Left lung (tissue), 10 donors: ENCODE data around the gene KRTAP10-1. TPM values are rescaled to one million over a fixed set of nuclear protein-coding genes. Genes with fewer than 3 reads are reported as not detected.
A peak's percentile ranks its signal among the peaks of the same experiment; 100 is the strongest.

Experiments
- ATAC-seq: fragments of 200-7000 bp; cut with Tn5 transposase; one replicate; pipeline ENCODE4 v1.9.1; 2020; ENCODE audit warnings: moderate library complexity
- DNase-seq, 4 donors: peaks; one replicate each; pipeline ENCODE4 v3.0.0-alpha.2; 2013 to 2020
- H3K27ac ChIP-seq, 2 donors: fragments of 200-600 bp; sonication (generic) in 1 of 2; one replicate each; pipeline versions ENCODE4 v1.5.0 to v1.8.0; 2020 to 2021
- H3K27me3 ChIP-seq, 2 donors: fragments of 200-600 bp; sonication (generic) in 1 of 2; one replicate each; pipeline versions ENCODE4 v1.5.0 to v1.8.0; 2020 to 2021
- H3K36me3 ChIP-seq, 2 donors: fragments of 200-600 bp; sonication (generic) in 1 of 2; one replicate each; pipeline versions ENCODE4 v1.5.0 to v1.8.0; 2020 to 2021
- H3K4me1 ChIP-seq, 2 donors: fragments of 200-600 bp; one replicate each; pipeline ENCODE4 v1.8.0; 2021
- H3K4me3 ChIP-seq, 2 donors: fragments of 200-600 bp; sonication (generic) in 1 of 2; one replicate each; pipeline versions ENCODE4 v1.5.0 to v1.8.0; 2020 to 2021; ENCODE audit warnings: mild to moderate bottlenecking in 1 of 2
- H3K9me3 ChIP-seq, 2 donors: fragments of 200-600 bp; sonication (generic) in 1 of 2; one replicate each; pipeline versions ENCODE4 v1.5.0 to v1.8.0; 2020 to 2021
- intact Hi-C, 2 donors: fragments of 100-400 bp; cut with DNase I; formaldehyde crosslinking; loops; one replicate each; pipeline versions ENCODE4 v1.11.2 to v1.14.2; 2022
- polyA plus RNA-seq, 6 donors: library from polyadenylated mRNA; unstranded; fragments of 120-200 nt; gene quantifications; one replicate each; pipeline ENCODE4 v1.2.1, GENCODE V29; 2013; ENCODE audit not compliant: insufficient read length in 6 of 6
- total RNA-seq, 2 donors: library from RNA; stranded (reverse); fragmentation: NEBNext Ultra II Directional; extraction: Animal tissue kit (Norgen Biotek cat#: 25700); gene quantifications; one replicate each; pipeline ENCODE4 v1.2.1, GENCODE V29; 2021
- TF ChIP-seq, protein P1 (sequence below), 2 donors: fragments of 200-600 bp; sonication (generic) in 1 of 2; IDR thresholded peaks; one replicate each; pipeline versions ENCODE4 v1.5.0 to v1.8.0; 2021; ENCODE audit warnings: antibody characterized with exemption in 2 of 2
- donor health status: DM: no; HTN: yes; CAD: no.
- donor health status: DM: no; HTN: no; CAD: no.

Gene KRTAP10-1
- total and polyA plus RNA-seq, 8 donors: not detected

DNA sequence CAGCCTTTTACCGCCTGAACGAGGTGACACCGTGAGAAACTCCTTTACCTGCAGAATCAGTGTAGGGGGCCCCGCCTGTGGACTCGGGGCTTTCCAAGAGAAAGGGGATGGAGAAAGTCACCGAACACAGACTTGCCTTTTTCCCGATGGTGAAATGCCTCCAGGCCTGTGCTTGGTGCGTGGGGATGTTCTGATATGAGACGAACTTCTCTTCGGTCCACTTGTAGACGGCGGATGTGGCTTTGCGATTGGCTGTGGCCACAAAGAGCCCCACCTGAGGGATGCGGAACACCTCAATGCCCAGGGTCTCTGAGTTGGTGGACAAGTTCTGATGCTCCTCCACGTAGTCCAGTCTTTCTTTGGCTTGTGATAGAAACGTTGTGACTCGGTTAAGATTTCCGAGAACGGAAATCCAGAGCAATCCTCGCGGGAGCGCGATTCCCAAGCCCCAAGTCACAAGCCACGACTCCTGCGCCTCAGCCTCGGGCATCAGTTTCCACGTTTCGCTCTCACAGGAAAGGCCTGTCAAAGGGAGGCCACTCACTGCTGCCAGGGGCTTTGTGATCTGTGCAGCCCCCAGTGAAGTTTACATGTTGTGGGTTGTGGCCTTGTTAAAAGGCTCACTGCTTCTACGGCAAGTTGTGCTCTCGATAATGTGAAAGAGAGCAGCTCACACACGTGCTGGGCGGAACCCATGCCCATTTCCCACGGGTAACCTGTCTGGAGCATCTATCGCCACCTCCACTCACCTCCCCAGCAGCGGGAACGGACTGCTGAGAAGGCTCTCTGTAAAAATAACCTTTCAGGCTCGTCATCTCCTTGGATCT, 12.6 kb downstream of the KRTAP10-1 start:
- Histone ChIP-seq H3K27me3 (peaks cover 0 to 15% of the 10 kb centered on the region in 2 donors), H3K36me3 (no peaks in the 10 kb centered on the region), H3K4me1 (no peaks in the 10 kb centered on the region), H3K9me3 (no peaks in the 10 kb centered on the region), H3K27ac (no peak overlapping the region), H3K4me3 (no peak overlapping the region)
- ATAC-seq: no peak
- peak in 1 of 4 donors; percentile 28 for DNase-seq
- intact Hi-C loops: no loop called here
- TF ChIP-seq, protein P1, sequence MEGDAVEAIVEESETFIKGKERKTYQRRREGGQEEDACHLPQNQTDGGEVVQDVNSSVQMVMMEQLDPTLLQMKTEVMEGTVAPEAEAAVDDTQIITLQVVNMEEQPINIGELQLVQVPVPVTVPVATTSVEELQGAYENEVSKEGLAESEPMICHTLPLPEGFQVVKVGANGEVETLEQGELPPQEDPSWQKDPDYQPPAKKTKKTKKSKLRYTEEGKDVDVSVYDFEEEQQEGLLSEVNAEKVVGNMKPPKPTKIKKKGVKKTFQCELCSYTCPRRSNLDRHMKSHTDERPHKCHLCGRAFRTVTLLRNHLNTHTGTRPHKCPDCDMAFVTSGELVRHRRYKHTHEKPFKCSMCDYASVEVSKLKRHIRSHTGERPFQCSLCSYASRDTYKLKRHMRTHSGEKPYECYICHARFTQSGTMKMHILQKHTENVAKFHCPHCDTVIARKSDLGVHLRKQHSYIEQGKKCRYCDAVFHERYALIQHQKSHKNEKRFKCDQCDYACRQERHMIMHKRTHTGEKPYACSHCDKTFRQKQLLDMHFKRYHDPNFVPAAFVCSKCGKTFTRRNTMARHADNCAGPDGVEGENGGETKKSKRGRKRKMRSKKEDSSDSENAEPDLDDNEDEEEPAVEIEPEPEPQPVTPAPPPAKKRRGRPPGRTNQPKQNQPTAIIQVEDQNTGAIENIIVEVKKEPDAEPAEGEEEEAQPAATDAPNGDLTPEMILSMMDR (IDR thresholded peaks at IDR 0.05): no peak

DNA sequence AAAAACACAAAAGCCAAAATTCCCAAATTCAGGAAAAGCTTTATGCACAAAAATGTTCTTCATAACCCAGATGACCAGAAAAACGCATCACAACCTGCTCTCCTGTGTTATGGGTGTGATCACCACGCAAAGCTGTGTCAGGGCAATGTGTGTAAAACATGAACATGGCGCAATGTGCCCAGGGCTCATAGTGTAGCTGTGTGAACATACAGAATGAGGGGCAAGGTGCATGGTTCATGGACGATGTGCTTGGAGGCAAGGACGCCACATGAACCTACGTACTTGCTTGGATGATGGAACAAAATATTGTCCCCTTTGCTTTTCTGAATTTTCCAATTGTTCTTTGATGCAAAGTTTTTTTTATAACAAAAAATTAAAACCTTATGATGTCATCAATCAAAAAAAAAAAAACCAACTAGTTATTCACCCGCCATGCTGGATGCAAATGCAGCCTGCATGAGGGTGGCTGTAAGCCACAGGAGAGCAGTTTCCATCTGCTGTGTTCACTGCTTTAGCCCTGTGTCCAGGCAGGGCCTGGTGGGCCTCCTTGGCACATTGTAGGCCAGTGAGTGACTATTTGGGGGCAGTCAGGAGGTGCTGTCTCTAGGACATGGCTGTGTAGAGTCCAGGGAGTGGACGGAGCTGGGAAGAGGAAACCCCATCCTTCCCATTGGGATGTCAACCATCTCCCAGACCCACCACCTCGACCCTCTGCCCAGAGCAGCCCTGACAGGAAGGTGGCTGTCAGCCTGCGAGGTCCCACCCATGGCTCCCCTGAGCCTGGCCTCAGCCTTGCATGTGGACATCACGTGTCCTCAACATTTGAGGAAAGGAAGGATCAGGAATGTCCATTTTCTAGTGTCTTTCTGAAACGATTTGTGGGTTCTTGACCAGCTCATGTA, 13.6 kb downstream of the KRTAP10-1 start:
- TF ChIP-seq, protein P1 (IDR thresholded peaks at IDR 0.05): no peak
- intact Hi-C loops: no loop called here
- peaks cover 0 to 11% of the 10 kb centered on the region in 2 donors for H3K27me3 ChIP-seq

DNA sequence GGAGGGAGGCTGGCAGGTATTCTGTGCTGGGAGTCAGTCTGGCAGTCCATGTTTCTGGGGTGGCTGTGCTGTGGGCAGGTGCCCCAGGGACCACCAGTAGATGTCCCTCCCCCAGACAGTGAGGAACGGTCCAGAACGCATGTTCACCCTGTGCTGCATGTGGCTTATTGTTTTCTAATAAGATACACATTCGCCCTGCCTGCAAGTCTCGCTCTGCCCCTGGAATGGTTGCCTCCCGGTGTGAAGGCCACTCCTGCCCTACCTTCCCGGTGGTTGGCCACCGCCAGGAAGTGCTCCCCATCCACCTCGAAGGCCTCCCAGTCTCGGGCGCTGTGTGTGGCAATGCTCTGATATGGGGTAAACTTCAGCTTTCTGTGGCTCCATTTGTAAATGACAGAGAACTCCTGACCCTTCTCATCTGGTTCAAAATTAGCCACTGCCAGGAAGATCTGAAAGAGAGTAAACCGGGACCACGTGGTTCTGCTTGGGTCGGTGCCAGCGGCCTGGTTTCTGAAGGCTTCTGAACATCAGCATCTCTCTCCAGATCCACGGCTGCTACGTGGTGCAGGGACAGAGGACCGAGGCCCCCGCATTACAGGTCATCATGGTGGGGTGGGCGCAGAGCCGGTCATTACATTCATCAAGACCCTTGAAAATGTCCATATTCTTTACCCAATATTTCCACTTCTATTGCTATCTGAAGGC, 14.5 kb downstream of the KRTAP10-1 start:
- intact Hi-C loops: no loop called here
- TF ChIP-seq, protein P1 (IDR thresholded peaks at IDR 0.05): no peak

More for the DNA sequence above, 13.6 kb downstream of the KRTAP10-1 start:
- H3K36me3 ChIP-seq: no peaks in the 10 kb centered on the region
- H3K27ac ChIP-seq: no peak overlapping the region
- DNase-seq (peak in 1 of 4 donors; percentile 43), ATAC-seq (no peak)
- H3K4me3 ChIP-seq: no peak overlapping the region
- H3K4me1 ChIP-seq: no peaks in the 10 kb centered on the region
- H3K9me3 ChIP-seq: no peaks in the 10 kb centered on the region

DNA sequence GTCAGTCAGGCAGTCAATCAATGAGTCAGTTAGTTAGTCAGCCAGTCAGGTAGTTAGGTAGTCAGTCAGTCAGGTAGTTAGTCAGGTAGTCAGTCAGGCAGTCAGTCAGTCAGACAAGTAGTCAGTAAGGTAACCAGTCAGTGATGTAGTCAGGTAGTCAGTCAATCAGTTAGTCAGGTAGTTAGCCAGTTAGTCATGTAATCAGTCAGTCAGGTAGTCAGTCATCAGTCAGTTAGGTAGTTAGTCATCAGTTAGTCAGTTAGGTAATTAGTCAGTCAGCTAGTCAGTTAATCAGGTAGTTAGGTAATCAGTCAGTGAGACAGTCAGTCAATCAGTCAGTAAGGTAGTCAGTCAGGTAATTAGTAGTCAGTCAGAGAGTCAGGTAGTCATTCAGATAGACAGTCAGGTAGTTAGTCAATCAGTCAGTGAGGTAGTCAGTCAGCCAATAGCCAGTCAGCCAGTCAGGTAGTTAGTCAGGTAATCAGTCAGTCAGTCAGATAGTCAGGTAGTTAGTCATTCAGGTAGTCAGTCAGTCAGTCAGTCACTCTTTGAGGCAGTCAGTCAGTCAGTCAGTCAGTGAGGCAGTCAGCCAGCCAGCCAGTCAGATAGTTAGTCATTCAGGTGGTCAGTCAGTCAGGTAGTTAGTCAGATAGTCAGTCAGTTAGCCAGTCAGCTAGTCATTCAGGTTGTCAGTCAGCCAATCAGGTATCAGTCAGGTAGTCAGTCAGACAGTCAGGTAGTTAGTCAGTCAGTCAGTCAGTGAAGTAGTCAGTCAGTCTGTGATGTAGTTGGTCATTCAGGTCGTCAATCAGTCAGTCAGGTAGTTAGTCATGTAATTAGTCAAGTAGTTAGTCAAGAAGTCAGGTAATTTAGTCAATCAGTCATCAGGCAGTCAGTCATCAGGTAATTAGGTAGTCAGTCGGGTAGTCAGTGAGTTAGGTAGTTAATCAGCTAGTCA, 15.3 kb downstream of the KRTAP10-1 start:
- DNase-seq: no peak

More for the DNA sequence above, 14.5 kb downstream of the KRTAP10-1 start:
- Histone ChIP-seq H3K9me3 (no peaks in the 10 kb centered on the region), H3K27me3 (peaks cover 0 to 13% of the 10 kb centered on the region in 2 donors), H3K4me1 (no peaks in the 10 kb centered on the region), H3K4me3 (no peak overlapping the region), H3K27ac (no peak overlapping the region), H3K36me3 (no peaks in the 10 kb centered on the region)
- DNase-seq (peak in 2 of 4 donors; percentile 23 to 53), ATAC-seq (no peak)

More for the DNA sequence above, 15.3 kb downstream of the KRTAP10-1 start:
- peaks cover 0 to 22% of the 10 kb centered on the region in 2 donors for H3K27me3 ChIP-seq
- TF ChIP-seq, protein P1 (IDR thresholded peaks at IDR 0.05): no peak
- H3K4me3 ChIP-seq: no peak overlapping the region
- no peaks in the 10 kb centered on the region for H3K9me3 ChIP-seq
- intact Hi-C loops: no loop called here
- H3K36me3 ChIP-seq: no peaks in the 10 kb centered on the region
- ATAC-seq: no peak
- no peaks in the 10 kb centered on the region for H3K4me1 ChIP-seq
- H3K27ac ChIP-seq: no peak overlapping the region
